Osteocyte (in vitro differentiated cells): ENCODE data around the gene WAC. TPM values are rescaled to one million over a fixed set of nuclear protein-coding genes. Genes with fewer than 3 reads are reported as not detected.

ENCODE experiments used
- DNase-seq: peaks from one replicate; pipeline ENCODE4 v3.0.0; 2021; ENCODE audit warnings: mixed read lengths; ENCODE audit not compliant: unreplicated experiment; ENCODE audit errors: extremely low spot score
- H3K27ac Mint-ChIP-seq: one replicate; pipeline ENCODE4 v1.8.0; 2021; ENCODE audit warnings: mild to moderate bottlenecking, mixed read lengths; ENCODE audit not compliant: unreplicated experiment
- H3K27me3 Mint-ChIP-seq: one replicate; pipeline ENCODE4 v1.8.0; 2021; ENCODE audit warnings: mixed read lengths; ENCODE audit not compliant: unreplicated experiment
- H3K36me3 Mint-ChIP-seq: one replicate; pipeline ENCODE4 v1.8.0; 2021; ENCODE audit warnings: mixed read lengths; ENCODE audit not compliant: unreplicated experiment
- H3K4me1 Mint-ChIP-seq: one replicate; pipeline ENCODE4 v1.8.0; 2021; ENCODE audit warnings: mixed read lengths; ENCODE audit not compliant: unreplicated experiment
- H3K4me3 Mint-ChIP-seq: one replicate; pipeline ENCODE4 v1.8.0; 2021; ENCODE audit warnings: mild to moderate bottlenecking, moderate library complexity, mixed read lengths; ENCODE audit not compliant: unreplicated experiment
- H3K9me3 Mint-ChIP-seq: one replicate; pipeline ENCODE4 v1.8.0; 2021; ENCODE audit warnings: mixed read lengths; ENCODE audit not compliant: unreplicated experiment
- CTCF ChIP-seq: fragments of 200-600 bp; sonication (generic); IDR thresholded peaks from 2 replicates; pipeline ENCODE4 v1.5.0; 2021; ENCODE audit warnings: antibody characterized with exemption, mild to moderate bottlenecking, moderate library complexity
- total RNA-seq: library from RNA; stranded (reverse); gene quantifications from 2 replicates; pipeline ENCODE4 v1.2.1, GENCODE V29; 2021

The WAC gene
- total RNA-seq, 1 donor from 2014 or later, result 110 TPM

GRCh38 chr10:28503114-28503513 is 29.8 kb upstream of the WAC start:
- Mint-ChIP-seq H3K36me3 (no peaks in the 10 kb centered on the region), H3K27me3 (peaks cover 17% of the 10 kb centered on the region), H3K4me1 (peaks cover 10% of the 10 kb centered on the region), H3K4me3 (no peak overlapping the region), H3K27ac (no peak overlapping the region), H3K9me3 (no peaks in the 10 kb centered on the region)
- no peak for TF ChIP-seq CTCF
- DNase-seq, result no peak

GRCh38 chr10:28505359-28505959 is 27.5 kb upstream of the WAC start:
- Mint-ChIP-seq H3K9me3 (no peaks in the 10 kb centered on the region), H3K27me3 (peaks cover 6% of the 10 kb centered on the region), H3K27ac (no peak overlapping the region), H3K36me3 (no peaks in the 10 kb centered on the region), H3K4me3 (no peak overlapping the region), H3K4me1 (peaks cover 10% of the 10 kb centered on the region)
- no peak for TF ChIP-seq CTCF
- no peak for DNase-seq

- no peak overlapping the region for H3K27ac Mint-ChIP-seq
- no peak overlapping the region for H3K4me3 Mint-ChIP-seq
- TF ChIP-seq CTCF, result no peak
- peaks cover 7% of the 10 kb centered on the region for H3K27me3 Mint-ChIP-seq
- H3K36me3 Mint-ChIP-seq, result no peaks in the 10 kb centered on the region
- H3K4me1 Mint-ChIP-seq, result no peaks in the 10 kb centered on the region
- no peaks in the 10 kb centered on the region for H3K9me3 Mint-ChIP-seq
- no peak for DNase-seq
Observed at GRCh38 chr10:28508304-28508925, 24.5 kb upstream of the WAC start.

GRCh38 chr10:28509286-28509685 is 23.6 kb upstream of the WAC start:
- no peaks in the 10 kb centered on the region for H3K36me3 Mint-ChIP-seq
- H3K9me3 Mint-ChIP-seq, result no peaks in the 10 kb centered on the region
- no peak for TF ChIP-seq CTCF
- H3K4me1 Mint-ChIP-seq, result no peaks in the 10 kb centered on the region
- H3K4me3 Mint-ChIP-seq, result no peak overlapping the region
- no peak overlapping the region for H3K27ac Mint-ChIP-seq
- no peak for DNase-seq
- peaks cover 6% of the 10 kb centered on the region for H3K27me3 Mint-ChIP-seq

- Mint-ChIP-seq H3K27ac (no peak overlapping the region), H3K4me3 (no peak overlapping the region), H3K4me1 (no peaks in the 10 kb centered on the region), H3K9me3 (peaks cover 4% of the 10 kb centered on the region), H3K36me3 (no peaks in the 10 kb centered on the region), H3K27me3 (peaks cover 5% of the 10 kb centered on the region)
- no peak for TF ChIP-seq CTCF
- no peak for DNase-seq
Observed at GRCh38 chr10:28514648-28515047, 18.3 kb upstream of the WAC start.
